ENCODE results near the gene AKR1C2.
"Not testable (repeated sequence)": the region's sequence is repeated elsewhere in the genome, so short reads cannot be mapped to it uniquely, and the experiment has no call there.

Gene AKR1C2

GRCh38 chr10:4978870-4979269 lies 24.8 kb downstream of the AKR1C2 start:
- no peaks in the 10 kb centered on the region for H3K4me1 Mint-ChIP-seq
- peaks cover 24% of the 10 kb centered on the region for H3K27me3 Mint-ChIP-seq
- no peak overlapping the region for H3K27ac Mint-ChIP-seq (ENCODE audit: low read depth)
- H3K36me3 Mint-ChIP-seq (ENCODE audit: insufficient read depth) = no peaks in the 10 kb centered on the region
- H3K9me3 Mint-ChIP-seq = no peaks in the 10 kb centered on the region
- H3K4me3 Mint-ChIP-seq = no peak overlapping the region
- ATAC-seq (replicated peaks; ENCODE audit: extremely low read depth, poor library complexity, severe bottlenecking) (no peak), DNase-seq (ENCODE audit: low spot score in 2 of 2) (no peak)

GRCh38 chr10:4977025-4977424 lies 26.6 kb downstream of the AKR1C2 start:
- Mint-ChIP-seq H3K27ac (ENCODE audit: low read depth) (no peak overlapping the region), H3K27me3 (peaks cover 14% of the 10 kb centered on the region), H3K4me3 (no peak overlapping the region), H3K4me1 (no peaks in the 10 kb centered on the region), H3K36me3 (ENCODE audit: insufficient read depth) (no peaks in the 10 kb centered on the region), H3K9me3 (no peaks in the 10 kb centered on the region)
- no peak for ATAC-seq (replicated peaks; ENCODE audit: extremely low read depth, poor library complexity, severe bottlenecking)
- DNase-seq (ENCODE audit: low spot score in 2 of 2) = no peak

- not testable (repeated sequence) for H3K27ac Mint-ChIP-seq (ENCODE audit: low read depth); ATAC-seq (replicated peaks; ENCODE audit: extremely low read depth, poor library complexity, severe bottlenecking); H3K9me3 Mint-ChIP-seq; H3K36me3 Mint-ChIP-seq (ENCODE audit: insufficient read depth); H3K27me3 Mint-ChIP-seq; DNase-seq (ENCODE audit: low spot score in 2 of 2); H3K4me1 Mint-ChIP-seq; H3K4me3 Mint-ChIP-seq
Observed at GRCh38 chr10:4974400-4974799, 29.3 kb downstream of the AKR1C2 start.

GRCh38 chr10:4973294-4973693 lies 30.4 kb downstream of the AKR1C2 start:
- not testable (repeated sequence) for H3K9me3 Mint-ChIP-seq; H3K27me3 Mint-ChIP-seq; H3K36me3 Mint-ChIP-seq (ENCODE audit: insufficient read depth); H3K4me1 Mint-ChIP-seq; H3K4me3 Mint-ChIP-seq; DNase-seq (ENCODE audit: low spot score in 2 of 2); H3K27ac Mint-ChIP-seq (ENCODE audit: low read depth); ATAC-seq (replicated peaks; ENCODE audit: extremely low read depth, poor library complexity, severe bottlenecking)

- H3K36me3 Mint-ChIP-seq (ENCODE audit: insufficient read depth); ATAC-seq (replicated peaks; ENCODE audit: extremely low read depth, poor library complexity, severe bottlenecking); H3K4me3 Mint-ChIP-seq; H3K27me3 Mint-ChIP-seq; H3K4me1 Mint-ChIP-seq; H3K27ac Mint-ChIP-seq (ENCODE audit: low read depth); H3K9me3 Mint-ChIP-seq; DNase-seq (ENCODE audit: low spot score in 2 of 2): not testable (repeated sequence)
Observed at GRCh38 chr10:4972369-4973142, 31.1 kb downstream of the AKR1C2 start.

GRCh38 chr10:4970362-4970761 lies 33.3 kb downstream of the AKR1C2 start:
- H3K4me1 Mint-ChIP-seq; DNase-seq (ENCODE audit: low spot score in 2 of 2); H3K9me3 Mint-ChIP-seq; H3K27me3 Mint-ChIP-seq; ATAC-seq (replicated peaks; ENCODE audit: extremely low read depth, poor library complexity, severe bottlenecking); H3K4me3 Mint-ChIP-seq; H3K36me3 Mint-ChIP-seq (ENCODE audit: insufficient read depth); H3K27ac Mint-ChIP-seq (ENCODE audit: low read depth): not testable (repeated sequence)

- not testable (repeated sequence) for H3K36me3 Mint-ChIP-seq (ENCODE audit: insufficient read depth); H3K4me3 Mint-ChIP-seq; DNase-seq (ENCODE audit: low spot score in 2 of 2); H3K27me3 Mint-ChIP-seq; ATAC-seq (replicated peaks; ENCODE audit: extremely low read depth, poor library complexity, severe bottlenecking); H3K9me3 Mint-ChIP-seq; H3K27ac Mint-ChIP-seq (ENCODE audit: low read depth); H3K4me1 Mint-ChIP-seq
Observed at GRCh38 chr10:4969289-4969688, 34.4 kb downstream of the AKR1C2 start.

GRCh38 chr10:4967189-4967588 lies 36.5 kb downstream of the AKR1C2 start:
- H3K27me3 Mint-ChIP-seq, H3K9me3 Mint-ChIP-seq: not testable (repeated sequence)

GRCh38 chr10:4965763-4966162 lies 37.9 kb downstream of the AKR1C2 start:
- not testable (repeated sequence) for H3K36me3 Mint-ChIP-seq (ENCODE audit: insufficient read depth); H3K27ac Mint-ChIP-seq (ENCODE audit: low read depth); H3K4me3 Mint-ChIP-seq; H3K27me3 Mint-ChIP-seq; DNase-seq (ENCODE audit: low spot score in 2 of 2); ATAC-seq (replicated peaks; ENCODE audit: extremely low read depth, poor library complexity, severe bottlenecking); H3K9me3 Mint-ChIP-seq; H3K4me1 Mint-ChIP-seq

More at GRCh38 chr10:4967189-4967588, 36.5 kb downstream of the AKR1C2 start:
- ATAC-seq (replicated peaks; ENCODE audit: extremely low read depth, poor library complexity, severe bottlenecking); H3K4me1 Mint-ChIP-seq; H3K36me3 Mint-ChIP-seq (ENCODE audit: insufficient read depth); H3K27ac Mint-ChIP-seq (ENCODE audit: low read depth); H3K4me3 Mint-ChIP-seq; DNase-seq (ENCODE audit: low spot score in 2 of 2): not testable (repeated sequence)

- not testable (repeated sequence) for H3K4me3 Mint-ChIP-seq; DNase-seq (ENCODE audit: low spot score in 2 of 2); H3K36me3 Mint-ChIP-seq (ENCODE audit: insufficient read depth); H3K9me3 Mint-ChIP-seq; H3K4me1 Mint-ChIP-seq; H3K27ac Mint-ChIP-seq (ENCODE audit: low read depth); H3K27me3 Mint-ChIP-seq; ATAC-seq (replicated peaks; ENCODE audit: extremely low read depth, poor library complexity, severe bottlenecking)
Observed at GRCh38 chr10:4963815-4964154, 39.9 kb downstream of the AKR1C2 start.

GRCh38 chr10:4962876-4963814 lies 40.5 kb downstream of the AKR1C2 start, which contains the start of gene AKR1C1:
Gene AKR1C1, plus strand, starts transcription at chr10:4963415. Its CDS starts 30 bp downstream, at chr10:4963445.
- DNase-seq (ENCODE audit: low spot score in 2 of 2); H3K4me3 Mint-ChIP-seq; H3K4me1 Mint-ChIP-seq; ATAC-seq (replicated peaks; ENCODE audit: extremely low read depth, poor library complexity, severe bottlenecking); H3K27ac Mint-ChIP-seq (ENCODE audit: low read depth); H3K9me3 Mint-ChIP-seq; H3K36me3 Mint-ChIP-seq (ENCODE audit: insufficient read depth); H3K27me3 Mint-ChIP-seq: not testable (repeated sequence)

- H3K36me3 Mint-ChIP-seq (ENCODE audit: insufficient read depth); H3K9me3 Mint-ChIP-seq; H3K27ac Mint-ChIP-seq (ENCODE audit: low read depth); H3K4me3 Mint-ChIP-seq; DNase-seq (ENCODE audit: low spot score in 2 of 2); H3K27me3 Mint-ChIP-seq; ATAC-seq (replicated peaks; ENCODE audit: extremely low read depth, poor library complexity, severe bottlenecking); H3K4me1 Mint-ChIP-seq: not testable (repeated sequence)
Observed at GRCh38 chr10:4962308-4962707, 41.3 kb downstream of the AKR1C2 start.

GRCh38 chr10:4961558-4961957 lies 42.1 kb downstream of the AKR1C2 start:
- H3K9me3 Mint-ChIP-seq; DNase-seq (ENCODE audit: low spot score in 2 of 2); H3K27ac Mint-ChIP-seq (ENCODE audit: low read depth); H3K4me3 Mint-ChIP-seq; ATAC-seq (replicated peaks; ENCODE audit: extremely low read depth, poor library complexity, severe bottlenecking); H3K36me3 Mint-ChIP-seq (ENCODE audit: insufficient read depth); H3K27me3 Mint-ChIP-seq; H3K4me1 Mint-ChIP-seq: not testable (repeated sequence)

Data from central memory CD8-positive, alpha-beta T cell (primary cell).